Mucosa of gallbladder (tissue), 1 donor: ENCODE results near the gene METAP2. TPM values are rescaled to one million over a fixed set of nuclear protein-coding genes. Genes with fewer than 3 reads are reported as not detected.

Experiments
- DNase-seq: peaks from one replicate; pipeline ENCODE4 v3.0.0-alpha.2; 2020; ENCODE audit warnings: low spot score
- total RNA-seq: library from RNA; stranded (reverse); gene quantifications from one replicate; pipeline ENCODE4 v1.2.1, GENCODE V29; 2021
- donor health status: DM: no; HTN: no; CAD: no.

Gene METAP2
- total RNA-seq, 1 donor from 2014 or later, result 45.2 TPM

DNA sequence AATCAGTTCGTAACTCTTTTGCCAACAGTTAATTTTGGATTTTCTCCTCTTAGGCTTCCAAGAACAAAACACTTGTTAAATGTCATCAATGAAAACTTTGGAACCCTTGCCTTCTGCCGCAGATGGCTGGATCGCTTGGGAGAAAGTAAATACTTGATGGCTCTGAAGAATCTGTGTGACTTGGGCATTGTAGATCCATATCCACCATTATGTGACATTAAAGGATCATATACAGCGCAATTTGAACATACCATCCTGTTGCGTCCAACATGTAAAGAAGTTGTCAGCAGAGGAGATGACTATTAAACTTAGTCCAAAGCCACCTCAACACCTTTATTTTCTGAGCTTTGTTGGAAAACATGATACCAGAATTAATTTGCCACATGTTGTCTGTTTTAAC is 39.6 kb downstream of the METAP2 start:
- no peak for DNase-seq

DNA sequence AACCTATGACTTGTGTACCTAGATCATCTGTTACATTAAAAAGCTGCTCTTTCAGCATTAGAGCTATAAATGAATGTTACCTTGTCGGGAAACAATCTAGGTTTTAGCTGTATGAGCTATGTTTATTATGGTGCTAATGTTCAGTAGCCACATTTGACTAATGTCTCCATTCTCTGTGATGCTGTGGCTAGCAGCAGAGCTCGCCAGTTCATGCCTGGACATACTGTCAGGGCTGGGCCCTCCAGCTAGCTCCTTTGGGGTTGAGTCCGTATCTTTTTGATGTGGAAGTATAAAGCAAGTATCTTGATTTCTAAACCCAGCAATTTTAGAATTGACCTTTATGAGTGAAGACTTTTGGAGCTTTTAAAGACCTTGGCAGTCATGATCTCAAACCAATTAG is 41.2 kb downstream of the METAP2 start:
- no peak for DNase-seq

DNA sequence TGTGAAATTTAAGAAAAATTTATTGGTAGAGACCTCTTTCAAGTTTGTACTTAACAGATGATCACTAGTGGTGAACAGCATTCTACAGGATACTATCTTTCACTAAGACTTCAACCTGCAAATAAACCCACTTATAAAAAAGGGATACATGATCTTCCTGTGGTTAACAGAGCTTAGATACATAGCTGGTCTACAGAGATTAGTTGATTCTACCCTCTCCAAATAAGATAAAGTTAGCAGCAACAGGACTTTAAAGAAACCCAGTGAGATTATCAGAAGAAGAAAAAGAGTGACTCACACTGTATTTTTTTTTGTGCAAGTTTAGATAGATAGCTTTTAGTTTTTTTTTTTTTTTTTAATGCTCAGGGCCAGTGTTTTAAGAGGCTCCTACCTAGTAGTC is 42.8 kb downstream of the METAP2 start:
- no peak for DNase-seq

DNA sequence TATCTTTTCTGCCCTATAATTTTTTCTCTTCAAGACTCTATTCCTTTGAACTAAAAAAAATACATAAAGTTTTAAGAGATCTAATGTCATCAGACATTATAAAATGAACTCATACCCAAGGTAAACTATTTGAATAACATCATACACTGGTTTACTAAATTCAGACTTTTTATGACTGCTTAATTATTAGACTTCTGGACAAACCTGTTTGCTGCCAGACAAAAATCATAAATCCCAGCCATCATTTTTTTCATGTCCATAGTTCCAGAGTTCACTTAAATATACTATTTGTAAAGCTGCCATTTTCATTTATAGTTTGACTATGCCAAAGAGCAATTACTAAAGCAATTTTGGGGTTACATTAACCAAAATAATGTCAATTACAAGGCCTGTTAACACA is 43.3 kb downstream of the METAP2 start:
- DNase-seq, result no peak

DNA sequence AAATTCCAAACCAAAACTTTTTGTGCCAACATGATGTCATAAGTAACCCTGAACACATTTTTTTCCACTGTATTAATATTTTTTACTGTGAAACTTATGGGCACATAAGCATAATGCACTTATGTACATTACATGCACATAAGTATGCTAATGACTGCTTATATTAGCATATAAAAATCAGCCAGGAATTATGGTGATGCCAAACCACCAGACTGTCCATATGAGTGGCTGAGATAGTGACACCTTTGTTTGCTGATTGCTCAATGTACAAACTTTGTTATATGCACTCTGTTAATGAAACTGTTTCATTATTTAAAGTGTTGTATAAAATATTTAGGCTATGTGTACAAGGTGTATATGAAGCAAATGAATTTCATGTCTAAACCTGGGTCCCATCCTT is 45.0 kb downstream of the METAP2 start:
- DNase-seq, result no peak

DNA sequence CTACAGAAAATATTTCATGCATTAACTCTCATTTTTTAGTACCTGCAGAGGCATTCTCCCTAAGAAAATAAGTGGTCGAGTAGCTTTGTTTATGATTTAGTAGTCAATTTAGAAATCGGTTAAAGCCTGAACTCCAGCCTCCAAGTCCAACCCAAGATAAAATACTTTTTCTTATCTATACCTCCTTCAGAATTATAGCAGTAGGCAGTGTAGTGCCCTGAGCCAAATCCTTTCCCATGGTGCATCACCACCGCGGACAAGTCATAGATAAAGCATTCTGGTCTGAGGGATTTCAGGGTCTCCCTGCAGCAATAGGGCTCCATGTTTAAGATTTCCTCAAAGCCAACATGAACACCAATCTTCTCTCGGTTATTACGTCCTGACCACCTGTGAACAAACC is 46.9 kb downstream of the METAP2 start:
- no peak for DNase-seq

DNA sequence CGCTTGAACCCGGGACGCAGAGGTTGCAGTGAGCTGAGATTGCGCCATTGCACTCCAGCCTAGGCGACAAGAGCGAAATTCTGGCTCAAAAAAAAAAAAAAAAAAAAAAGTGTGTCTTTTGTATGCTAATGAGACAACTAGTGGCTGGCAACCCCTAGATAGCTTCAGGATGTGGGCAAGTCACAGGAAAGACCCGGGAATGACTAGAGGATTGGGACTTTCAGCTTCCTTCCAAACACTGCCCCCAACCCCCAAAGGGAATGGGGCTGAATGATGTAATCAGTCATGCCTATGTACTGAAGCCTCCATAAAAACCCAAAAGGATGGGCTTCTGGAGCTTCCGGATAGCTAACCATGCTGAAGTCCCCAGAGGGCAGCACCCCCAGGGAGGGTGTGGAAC is 48.7 kb downstream of the METAP2 start:
- no peak for DNase-seq

DNA sequence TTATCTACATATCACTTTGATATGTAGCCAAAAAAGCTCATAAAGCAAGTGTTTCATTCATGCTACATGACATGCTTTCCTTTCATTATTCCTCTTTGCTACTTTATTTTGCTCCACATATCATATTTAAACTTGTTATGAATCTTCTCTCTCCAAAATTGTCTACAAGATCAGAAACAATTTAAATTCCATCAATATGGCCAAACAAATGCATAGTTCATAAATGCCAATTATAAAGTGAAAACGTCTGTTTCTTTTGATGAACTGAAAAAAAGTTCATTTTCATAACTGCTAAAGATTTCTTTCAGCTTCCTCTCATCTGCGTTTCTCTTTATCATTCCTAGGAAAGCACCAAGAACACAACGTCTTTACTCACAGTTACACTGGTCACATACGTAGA is 54.5 kb downstream of the METAP2 start:
- DNase-seq, result no peak

DNA sequence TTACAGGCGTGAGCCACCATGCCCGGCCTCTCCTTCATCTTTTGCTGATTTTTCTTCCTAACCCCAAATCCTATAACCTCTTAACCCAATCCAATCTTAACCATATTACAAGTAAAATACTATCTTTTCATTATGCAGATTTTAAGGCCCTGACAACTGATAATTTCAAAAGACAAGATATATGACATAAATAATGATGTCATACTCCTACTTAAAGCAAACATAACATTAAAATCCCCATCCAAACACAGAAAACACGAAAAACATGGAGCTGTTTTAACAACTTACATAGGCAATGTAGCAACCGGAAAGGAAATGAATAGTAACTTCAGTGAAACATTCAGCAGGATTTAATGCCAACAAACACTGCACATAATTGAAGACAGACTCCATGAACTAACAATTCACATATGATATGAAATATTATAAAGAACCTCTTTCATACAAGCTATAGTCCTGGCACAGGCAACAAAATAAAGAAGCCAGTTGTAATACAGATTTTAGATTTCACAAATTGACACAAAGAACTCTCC is 55.8 kb downstream of the METAP2 start:
- DNase-seq, result no peak

DNA sequence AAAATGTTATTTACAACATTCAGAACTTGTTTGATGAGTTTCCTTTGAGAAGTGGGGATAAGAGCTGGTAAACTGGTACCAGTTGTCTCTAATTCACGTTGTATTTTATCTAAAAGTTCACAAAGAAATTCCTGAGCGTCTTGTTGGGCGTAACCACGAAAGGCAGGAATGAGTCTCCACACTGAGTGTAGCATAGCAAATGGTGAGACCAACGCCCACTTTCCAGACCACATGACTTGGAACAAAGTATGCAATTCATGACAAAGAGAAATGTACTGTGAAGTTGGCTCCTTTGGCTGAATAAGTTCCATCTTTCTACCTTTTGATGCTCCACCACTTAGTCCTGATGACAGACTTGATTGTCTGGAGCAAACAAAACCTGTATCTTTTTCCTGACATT is 58.9 kb downstream of the METAP2 start:
- no peak for DNase-seq

DNA sequence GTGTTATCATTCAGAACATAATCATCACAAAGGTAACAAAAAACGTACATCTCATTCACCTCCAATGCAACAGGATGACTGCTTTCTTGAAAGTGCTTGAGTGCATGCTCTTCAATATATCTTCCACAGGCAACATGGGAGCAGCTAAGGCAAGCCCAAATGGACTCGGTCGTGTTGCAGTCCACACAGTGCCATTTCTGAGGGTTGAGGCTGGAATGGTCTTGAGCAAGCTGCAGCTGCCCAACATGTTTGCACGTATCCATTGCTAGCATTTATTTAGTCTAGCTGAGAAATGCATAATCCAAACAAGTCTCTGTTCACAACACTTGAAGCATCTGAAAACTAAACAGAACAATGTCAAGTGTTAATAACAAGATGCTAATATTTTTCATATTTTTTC is 60.0 kb downstream of the METAP2 start:
- no peak for DNase-seq

DNA sequence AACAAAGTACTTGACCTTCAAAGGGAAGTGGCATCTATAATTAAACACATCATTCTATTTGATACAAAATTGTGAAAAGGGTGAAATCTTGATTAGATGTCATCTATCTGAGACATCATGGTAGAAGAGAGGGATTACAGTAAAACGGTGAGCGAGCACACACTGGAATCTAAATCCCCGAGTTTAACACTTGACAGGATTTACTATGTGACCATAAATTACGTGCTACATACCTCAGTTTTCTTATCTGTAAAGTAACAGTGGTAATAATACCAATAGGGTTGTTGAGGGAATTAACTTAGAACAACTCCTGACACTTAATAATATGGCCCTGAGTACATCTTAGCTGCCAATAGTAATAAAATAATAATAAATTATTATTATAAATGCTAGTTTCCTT is 64.1 kb downstream of the METAP2 start:
- no peak for DNase-seq

DNA sequence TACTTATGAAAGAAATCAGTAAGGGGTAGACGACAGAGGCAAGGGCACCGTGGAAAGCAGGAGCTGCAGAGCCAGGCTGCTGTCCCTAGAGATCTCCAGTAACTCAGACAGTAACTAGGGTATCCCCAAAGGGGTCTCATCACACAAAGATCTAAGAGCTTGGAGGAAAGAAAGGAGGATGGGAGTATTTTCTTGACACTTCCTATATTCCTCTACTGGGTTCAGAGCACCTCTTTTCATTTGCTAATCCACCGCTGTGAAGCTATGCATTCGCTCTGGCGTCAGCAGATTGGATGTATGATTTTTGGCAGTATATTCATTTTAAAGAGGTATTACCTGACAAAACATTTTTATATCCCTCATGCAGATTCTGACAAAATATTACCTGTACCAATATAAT is 64.7 kb downstream of the METAP2 start:
- DNase-seq, result no peak

DNA sequence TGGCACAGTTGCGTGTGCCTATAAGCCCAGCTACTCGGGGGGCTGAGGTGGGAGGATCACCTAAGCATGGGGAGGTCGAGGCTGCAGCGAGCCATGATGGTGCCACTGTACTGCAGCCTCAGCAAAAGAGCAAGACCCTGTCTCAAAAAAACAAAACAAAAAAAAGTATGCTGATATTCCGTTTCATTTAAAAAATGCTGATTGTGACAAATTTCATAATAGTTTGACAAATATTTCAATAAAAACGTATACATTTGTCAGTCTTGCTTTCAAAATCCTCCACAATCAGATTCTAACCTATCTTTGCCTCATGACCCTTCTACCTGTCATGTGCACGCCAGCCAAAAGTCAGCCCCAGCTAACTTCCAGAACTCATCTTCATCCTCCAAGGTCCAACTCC is 67.5 kb downstream of the METAP2 start:
- DNase-seq, result no peak

DNA sequence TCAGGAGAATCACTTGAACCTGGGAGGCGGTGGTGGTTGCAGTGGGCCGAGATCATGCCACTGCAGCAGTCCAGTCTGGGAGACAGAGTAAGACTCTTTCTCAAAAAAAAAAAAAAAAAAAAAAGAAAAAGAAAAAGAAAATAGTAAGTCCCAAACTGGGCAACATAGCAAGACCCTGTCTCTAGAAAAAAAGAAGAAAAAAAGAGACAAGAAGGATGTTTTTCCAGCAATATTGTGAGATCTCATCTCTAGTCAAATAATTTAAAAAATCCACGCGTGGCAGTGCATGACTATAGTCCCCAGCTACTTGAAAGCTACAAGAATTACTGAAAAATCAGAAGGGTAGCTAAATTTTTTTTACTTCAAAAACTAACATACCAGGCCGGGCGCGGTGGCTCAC is 69.4 kb downstream of the METAP2 start:
- no peak for DNase-seq

DNA sequence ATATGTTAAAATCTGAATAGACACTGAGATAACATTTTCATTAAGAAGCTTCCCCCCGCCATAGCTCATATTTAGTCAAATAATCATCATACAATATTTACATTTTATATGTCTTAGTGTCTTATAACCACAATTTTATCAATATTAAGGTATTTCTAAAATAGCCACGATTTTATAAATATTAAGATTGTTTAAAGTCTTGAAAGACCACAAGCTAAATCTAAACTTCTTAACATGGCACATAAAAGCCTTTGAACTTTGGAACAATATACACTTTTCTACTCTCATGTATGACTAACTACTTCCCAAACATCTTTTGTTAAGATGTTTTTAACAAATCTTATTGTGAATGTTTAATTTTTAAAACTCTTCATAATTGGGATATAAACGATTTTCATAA is 70.8 kb downstream of the METAP2 start:
- DNase-seq, result no peak

DNA sequence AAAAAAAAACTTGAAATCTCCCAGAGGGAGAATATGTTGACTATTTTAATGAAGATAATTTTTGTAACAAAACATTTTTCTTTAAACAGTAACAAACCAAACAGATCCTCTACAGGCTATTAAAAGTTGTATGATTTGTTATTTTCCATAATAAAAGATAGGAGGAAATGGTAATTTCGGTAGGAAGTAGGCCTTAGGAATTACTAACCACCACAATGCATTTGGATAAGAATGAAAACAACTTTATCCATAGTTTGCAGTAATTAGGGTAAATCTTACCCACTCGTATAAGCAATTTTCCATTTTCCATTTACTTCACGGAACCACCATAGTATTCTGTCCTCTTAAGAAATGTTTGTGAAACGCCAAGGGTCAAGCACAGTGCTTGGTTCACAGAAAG is 71.4 kb downstream of the METAP2 start:
- DNase-seq, result no peak

DNA sequence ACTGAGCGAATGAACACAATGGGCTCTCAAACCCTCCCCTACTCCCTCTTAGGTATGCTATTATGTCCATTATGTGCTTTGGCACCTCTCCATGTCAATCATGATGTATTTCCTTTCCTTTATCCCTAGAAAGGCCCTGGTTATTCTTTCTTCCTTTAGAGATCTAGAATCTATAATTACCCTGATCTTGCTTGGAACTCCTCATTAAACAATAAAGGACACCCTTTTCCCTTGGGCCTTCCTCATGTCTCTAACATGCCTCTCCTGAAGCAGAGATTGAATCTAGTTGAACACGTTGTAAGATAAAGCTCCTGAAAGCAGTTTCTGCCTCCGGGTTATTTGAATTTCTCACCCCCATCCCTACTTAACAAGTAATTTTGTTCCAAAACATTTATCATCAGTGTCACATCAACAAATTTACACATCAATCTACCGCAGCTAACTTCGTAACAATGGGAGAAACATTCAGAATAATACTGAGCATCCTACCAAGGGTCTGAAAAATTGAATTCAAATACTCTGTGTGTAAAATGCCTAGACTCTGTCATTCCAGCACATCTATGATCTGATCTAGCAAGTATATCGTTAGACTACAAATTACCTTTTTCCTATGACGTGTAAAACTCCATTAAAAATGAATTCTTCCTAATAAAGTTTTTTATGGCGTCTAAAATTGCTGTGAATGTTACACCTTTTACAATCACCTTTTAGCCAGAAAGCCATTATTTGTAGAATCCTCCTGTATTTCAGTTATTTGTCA is 72.0 kb downstream of the METAP2 start:
- no peak for DNase-seq

DNA sequence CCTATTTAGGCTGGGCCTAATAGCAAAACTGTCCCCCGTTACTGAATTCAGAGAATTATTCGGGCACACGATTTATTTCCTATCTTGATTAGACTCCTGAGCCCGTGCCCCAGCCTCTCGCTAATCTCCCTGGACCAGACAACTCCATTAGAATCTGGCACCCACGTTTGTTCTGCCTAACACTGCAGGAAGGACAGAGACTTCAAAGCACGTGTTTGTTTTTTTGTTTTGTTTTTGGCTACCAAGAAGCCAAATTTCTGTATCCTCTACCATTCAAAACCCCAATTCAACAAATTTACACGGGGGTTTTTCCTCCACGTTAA is 72.5 kb downstream of the METAP2 start:
- no peak for DNase-seq

DNA sequence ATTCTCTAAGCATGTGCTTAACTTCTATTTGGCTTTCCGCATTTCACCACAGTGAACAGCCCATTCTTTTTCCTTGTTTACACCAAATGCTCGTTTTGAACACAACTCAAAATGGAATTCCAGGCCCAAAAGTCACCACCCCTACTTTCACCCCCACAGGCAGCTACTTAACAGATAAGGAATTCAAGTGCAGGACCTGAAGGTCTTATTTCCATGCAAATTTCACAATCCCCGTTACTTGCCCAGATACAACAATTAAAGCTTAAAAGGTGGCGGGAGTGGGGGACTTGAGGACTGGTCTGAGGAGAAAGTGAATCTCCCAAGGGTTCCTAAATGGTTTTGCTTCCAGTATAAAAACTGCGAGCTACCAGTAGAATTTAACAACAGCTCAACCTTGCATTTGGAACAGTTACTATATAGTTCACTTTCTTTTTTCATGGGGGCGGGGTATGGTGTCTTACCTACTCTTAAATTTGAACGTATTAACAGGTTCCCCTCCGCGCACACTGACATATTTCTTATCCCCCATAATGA is 73.6 kb downstream of the METAP2 start:
- no peak for DNase-seq

DNA sequence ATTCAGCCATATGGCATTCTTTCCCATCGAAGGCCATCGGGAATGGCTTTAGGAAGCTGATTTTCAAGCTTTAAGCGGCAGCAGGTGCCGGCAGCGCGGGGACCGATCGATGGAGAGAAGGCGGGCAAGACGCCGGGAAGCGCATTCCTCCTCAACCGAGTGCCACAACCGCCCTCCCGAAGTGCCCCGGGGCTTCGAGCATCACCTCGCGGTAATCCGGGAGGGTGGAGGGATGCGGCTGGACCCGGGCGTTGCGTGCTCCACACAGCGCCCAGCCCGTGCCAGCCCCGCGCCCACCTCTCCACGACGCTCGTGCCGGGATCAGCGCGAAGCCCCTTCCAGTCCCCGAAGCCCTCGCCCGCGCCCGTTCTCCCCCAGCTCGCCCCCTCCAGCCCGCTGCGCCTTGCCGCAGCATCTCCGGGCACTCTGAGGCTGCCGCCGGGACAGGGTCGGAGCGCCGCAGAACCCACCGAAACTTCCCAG is 74.1 kb downstream of the METAP2 start:
- DNase-seq, result peak; percentile 40

DNA sequence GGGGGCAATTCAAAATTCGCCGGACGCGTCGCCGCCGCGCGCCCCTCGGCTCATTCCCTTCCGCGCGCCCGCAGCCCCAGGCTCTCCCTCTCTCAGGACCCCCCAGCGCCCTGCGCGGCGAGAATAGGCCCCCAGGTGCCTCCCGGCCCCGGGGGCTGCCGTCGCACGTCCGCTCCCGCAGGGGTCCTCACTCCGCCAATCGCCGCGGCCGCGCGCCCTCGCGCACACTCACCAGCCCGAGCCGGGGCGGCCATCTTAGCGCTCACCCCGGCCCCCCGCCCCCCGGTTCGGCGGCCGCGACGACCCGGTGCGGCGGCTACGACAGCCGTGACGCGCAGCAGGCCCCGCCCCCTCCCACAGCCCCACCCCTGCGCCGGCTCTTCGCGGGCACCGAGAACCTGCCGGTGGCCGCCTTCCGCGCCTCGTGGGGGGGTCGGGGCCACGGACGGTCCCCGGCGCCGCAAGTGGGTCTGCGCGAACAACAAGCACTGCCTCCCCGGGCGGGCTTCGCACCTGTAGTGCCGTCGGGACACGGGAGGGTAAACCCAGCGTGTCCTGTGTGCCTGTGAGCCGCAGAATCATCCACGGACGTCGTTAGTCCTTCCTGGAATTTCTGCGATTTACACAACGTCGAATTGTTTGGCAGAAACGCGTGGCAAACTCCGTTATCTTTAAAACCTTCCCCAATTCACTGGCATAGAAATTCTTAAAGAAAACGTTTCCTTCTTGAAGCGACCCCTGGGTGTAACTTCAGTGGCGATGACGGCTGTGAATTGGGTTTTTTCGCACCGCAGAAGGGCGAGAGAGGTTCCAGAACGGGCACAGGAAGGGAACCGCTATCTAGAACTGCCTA is 74.8 kb downstream of the METAP2 start:
- DNase-seq, result peak; percentile 33
